NCI-H2227 (cell line): ENCODE measurements around the gene ARHGAP6.

Experiments used
- DNase-seq: peaks from one replicate; lab custom pipeline; 2025; ENCODE audit not compliant: unreplicated experiment; lab: John Stamatoyannopoulos, UW

Gene ARHGAP6

DNA sequence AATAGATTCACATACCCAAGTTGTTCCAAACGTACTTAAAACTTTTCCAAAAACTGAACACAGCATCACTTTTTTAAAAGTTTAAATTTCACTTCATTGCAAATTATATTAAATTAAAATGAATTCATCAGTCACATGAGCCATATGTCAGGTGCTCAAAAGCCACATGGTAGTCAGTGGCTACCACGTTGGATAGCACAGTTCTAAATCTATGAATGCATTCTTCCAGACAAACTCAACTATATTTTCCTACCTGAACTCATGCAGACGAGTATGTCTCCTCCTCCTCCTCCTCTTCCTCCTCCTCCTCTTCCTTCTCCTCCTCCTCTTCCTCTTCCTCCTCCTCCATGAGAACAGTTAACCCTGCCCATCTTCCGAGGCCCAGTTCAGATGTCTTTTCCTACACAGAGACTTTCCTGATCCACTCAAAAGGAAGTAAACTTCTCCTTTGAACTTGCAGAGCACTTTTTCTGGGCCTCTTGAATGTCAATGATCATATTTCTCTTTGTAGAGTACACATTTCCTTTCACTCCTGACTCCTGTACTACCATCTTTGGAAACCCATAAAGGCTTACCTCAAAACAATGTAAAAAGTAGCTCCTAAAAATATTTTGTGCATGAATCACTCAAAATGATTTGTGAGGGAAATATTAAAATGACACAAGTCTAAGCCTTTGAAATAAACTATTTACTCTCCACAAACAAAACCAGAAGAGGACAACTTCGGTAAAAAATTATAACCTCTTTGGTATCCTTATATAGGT lies 199.9 kb downstream of the ARHGAP6 start:
- DNase-seq, result no peak

DNA sequence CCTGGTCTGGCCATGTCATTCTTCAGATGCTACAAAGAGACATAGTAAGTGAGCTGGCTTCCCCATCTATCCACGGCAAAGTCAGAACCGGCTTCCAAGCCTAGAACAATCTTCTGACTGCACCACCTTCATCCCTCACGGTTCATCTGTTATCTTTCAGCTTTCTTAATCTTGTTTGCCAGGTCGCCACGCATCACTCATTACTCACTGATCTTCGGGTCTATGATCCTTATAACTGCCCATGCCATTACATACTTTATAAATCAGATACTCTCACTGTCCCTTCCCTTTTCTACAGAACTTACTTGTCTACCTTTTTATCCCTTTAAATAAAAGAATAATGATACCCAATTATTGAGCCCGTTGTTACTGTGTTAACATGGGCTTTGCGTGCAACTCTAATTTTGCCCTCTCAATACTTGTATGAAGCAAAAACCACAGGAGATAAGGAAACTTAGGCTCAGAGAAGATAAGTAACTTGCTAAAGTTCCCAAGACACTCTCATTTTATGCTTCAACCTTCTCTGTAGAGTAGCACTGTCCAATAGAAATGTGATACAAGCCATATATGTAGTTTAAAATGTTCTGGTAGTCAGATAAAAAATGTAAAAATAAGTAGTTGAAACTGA lies 200.8 kb downstream of the ARHGAP6 start:
- no peak for DNase-seq

DNA sequence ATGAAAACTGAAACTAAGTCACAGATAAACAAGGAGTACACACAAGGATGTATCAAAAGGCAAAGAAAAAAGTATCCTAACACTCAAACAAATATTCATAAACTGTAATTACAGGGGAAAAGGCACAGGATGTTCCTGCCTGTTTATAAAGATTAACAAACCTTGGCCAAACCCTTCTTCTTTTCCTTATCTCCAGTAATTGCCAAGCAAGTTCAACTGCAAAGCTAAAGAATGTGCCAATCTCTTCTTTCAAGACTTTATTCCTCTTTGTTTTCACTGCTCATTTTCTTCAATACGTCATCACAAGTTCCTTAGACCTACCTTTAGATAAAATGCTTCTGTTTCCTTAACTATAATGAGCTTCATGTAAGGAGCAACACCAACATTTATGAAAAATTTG lies 201.3 kb downstream of the ARHGAP6 start:
- DNase-seq, result no peak

DNA sequence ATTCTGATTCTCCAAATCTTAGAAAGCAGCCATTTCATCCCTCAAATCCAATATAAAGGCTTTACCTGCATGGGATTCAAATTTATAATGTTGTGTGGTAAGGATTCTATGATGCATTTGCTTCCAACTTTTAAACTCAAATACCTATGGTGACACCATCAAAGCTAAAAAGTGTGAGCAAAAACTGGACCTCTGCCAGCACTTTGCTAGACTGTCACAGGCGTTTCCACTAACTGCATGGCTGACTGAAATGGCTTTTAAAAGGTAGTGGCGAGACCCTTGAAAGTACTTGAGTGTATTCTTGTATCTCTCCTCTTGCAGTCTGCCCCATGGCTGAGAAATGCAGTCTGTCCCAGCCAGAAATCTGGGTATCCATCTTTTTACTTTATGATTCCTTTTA lies 203.1 kb downstream of the ARHGAP6 start:
- DNase-seq, result no peak

DNA sequence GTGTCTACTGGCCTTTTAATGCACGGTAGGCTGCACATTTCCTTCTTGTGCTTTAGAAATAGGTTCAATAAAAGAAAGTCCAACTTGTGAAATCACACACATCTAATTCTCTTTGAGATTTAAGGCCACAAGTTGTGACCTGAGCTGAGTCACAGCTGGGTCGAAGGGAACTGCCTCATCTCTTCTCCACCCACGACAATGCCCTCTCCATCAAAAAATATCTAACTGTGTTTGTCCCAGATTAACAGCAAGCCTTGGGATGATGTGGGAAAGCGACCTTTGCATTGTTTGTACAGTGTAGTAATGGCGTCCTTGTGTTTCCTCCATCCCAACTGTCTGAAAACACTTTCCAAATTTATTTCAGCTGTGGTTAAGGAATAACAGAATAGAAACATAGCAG lies 203.6 kb downstream of the ARHGAP6 start:
- DNase-seq, result no peak

DNA sequence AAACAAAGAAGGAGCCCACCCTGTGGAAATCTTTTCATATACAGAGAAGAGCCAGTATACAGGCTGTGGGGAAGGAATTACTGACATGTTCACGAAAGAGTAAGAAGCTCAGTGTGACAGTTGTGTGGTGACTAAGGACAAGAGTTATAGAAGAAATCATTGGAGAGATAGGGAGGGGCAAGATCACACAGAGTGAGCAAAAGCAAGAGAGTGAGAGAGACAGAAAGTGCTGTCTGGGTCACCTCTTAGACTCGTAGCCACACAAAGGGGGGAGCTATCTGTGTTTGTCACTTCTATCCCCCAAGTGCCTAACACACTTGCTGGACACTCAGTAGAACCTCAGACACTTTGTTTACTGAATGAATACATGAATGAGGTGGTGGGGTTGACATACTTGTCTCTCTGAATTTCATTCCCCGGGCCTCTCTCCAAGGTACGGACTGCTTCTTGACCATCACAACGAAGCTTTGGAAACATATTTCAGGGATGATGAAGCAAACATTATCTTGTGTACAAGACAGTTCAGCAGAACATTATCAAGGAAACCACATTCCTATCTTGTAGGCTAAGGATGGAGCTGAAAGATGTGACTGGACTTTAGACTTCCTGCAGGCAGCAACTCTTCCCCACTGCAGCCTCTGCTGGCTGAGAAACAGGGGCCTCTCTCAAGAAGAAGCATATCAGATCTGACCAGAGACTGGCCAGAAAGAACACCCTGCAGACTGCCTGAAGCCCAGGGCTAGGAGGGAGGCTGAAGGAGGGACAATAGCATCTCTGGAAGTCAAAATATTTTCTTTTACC lies 204.3 kb downstream of the ARHGAP6 start:
- DNase-seq, result no peak

DNA sequence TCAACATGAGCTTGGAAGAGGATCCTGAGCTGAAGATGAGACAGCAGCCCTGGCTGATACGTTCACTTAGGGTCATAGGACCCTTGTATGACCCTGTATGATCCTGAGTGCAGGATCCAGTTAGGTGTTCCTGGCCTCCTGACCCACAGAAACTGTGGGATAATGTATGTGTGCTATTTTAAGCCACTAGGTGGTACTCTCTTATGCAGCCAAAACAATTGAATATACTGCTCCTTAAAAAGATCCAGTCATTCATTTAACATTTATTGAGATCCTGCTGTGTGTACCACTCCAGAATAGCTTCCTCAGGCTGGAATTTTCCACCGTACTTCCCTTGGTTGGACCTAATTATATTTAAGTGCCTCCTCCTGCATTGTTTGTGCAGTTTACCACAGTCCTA lies 205.4 kb downstream of the ARHGAP6 start:
- DNase-seq, result no peak

DNA sequence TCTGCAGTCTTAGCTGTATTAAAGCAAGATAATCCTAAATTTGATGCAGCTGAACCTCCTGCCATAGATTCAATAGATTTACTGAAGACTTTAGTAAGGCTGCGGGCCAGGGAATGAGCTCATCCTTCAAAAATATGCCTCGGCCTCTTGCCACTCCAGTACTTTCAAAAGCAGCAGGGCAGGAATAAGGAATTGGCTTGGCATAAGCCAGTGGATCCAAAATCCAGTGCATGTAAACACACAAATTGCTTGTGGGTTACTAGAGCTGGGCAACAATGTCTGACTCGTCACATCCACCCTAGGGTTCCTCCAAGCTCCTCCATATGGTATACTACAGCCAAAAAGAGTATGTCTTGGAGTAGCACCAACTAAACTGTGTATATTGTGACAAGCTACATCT lies 207.6 kb downstream of the ARHGAP6 start:
- no peak for DNase-seq

DNA sequence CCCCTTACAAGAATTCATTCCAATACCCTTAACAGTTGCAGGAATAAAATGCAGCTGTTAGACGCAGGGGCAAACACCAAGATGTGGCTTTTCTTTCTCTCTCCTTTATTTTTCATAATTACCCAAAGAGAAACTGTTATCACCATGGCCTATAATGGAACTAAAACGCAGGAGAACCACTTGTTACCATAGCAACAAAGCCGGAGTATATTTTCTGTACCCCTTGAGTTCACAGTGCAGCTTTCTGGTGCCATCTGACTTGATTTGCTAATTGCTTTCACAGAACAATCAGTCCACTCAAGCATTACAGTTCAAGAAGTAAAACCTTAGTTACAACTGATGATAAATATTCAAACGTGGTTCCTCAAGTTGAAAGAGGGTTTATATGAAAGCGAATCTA lies 214.6 kb downstream of the ARHGAP6 start:
- DNase-seq, result peak; percentile 43

DNA sequence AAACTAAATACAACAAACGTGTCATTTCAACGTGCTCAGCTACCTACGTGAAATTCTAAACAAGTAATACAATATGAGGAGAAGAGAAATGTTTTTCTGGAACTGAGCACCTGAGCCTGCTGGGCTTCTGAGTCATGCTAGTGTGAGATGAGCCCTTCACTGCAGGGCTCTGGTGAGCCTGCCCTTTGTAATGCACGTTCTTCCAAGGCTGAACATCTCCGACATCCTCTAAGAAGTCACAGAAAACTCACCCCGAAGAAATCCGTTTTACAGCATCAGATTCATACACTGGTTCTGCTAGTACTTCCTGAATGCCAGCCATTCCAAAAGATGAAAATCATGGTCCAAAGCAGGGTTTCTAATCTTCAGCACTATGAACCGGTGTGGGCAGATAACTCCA lies 215.4 kb downstream of the ARHGAP6 start:
- no peak for DNase-seq

DNA sequence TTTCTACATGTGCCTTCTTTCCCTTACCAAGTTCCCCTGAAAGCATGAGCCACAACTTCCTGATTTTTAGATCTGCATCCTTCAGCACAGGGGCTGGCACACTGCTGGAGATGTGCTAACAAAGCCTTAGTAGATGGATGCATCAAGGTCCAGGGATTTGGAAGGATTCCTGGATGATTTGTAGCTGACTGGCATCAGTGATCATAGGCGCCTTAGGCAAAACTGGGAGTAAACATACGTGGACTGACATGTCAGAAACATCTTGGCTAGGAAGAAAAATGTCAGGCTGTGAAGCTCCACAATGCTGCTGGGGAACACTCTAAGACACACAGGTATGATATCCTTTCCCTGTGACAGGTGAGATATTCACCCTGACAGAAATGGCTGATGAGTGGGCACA lies 216.1 kb downstream of the ARHGAP6 start:
- no peak for DNase-seq

DNA sequence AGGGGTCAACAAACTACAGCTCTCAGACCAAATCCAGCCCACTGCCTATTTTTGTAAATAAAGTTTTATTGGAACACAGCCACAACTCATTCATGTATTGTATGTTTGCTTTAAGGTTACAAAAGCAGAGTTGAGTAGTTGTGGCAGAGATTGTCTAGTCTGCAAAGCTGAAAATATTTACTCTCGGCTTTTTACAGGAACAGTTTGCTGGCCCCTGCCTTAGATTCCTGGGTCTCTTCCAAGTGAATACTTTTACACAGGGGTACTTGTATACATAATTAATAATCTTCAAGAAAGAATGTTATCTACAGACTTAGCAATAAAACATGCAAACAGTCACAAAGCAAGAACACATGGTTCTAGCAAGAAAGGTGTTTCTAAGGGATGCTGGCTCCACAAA lies 218.3 kb downstream of the ARHGAP6 start:
- no peak for DNase-seq

DNA sequence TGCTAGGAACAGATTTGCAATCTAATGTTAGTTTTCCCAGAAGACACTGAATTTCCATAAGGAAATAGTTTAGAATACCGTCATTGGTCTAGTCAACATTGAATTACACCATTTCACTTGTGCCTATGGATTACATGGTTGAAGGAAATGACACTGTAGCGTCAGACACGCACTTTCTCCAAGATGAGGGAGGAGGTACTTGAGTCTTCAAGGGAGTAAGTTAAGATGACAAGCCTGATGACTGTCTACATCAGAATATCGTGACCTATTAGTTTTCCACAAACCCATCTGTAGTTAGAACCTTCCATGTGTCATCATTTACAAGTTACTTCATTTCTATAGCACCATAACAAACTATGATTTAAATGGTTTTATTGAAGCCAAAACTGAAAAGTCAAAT lies 218.8 kb downstream of the ARHGAP6 start:
- DNase-seq, result no peak

DNA sequence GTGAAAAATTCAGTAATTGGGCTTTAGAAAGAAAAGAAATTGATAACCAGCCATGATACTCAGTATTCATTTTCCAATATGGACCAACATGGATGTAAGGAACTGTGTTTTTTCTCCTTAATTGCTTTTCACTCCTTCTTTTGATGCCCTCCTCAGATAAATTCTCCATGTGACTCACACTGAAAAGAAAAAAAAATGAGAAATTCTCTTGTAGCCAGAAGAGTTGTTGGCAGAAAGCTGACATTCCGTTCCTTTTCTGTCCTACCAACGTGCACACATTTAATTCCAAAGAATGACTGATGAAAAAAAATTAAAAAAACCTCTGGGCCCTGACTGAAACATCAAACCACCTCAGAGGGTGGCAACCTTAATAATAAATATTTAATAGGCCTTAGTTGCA lies 219.4 kb downstream of the ARHGAP6 start:
- DNase-seq, result no peak

DNA sequence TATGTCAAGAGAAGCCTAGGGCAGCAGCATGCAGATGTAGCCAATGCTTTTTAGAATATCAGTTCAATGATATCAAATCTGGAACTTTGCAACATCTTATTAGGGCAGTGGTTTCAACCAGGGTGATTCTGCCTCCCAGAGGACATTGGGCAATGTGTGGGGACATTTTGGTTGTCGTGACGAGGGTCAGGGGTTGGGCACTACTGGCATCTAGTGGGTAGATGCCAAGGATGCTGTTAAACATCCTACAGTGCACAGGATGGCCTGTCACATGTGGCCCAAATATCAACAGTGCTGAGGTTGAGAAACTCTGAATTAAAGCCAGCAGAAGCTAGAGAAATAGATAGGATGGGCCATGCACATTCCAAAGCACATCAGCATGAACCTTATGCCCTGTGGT lies 220.2 kb downstream of the ARHGAP6 start:
- no peak for DNase-seq

DNA sequence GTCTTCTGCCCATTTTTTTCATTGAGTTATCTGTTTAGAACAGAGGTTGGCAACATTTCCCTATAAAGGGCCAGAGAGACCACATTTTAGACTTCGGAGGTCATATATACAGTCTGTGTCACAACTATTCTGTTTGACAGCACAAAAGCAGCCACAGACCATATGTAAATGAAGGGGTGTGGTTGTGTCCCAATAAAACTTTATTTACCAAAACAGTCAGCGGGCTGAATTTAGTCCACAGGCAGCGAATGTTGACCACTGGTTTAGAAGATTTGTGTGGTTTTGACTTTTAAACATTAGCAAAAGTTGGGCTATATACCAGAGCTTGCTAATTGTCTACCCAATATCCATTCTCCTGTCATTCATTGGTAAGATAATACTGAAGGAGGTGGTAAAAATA lies 221.7 kb downstream of the ARHGAP6 start:
- no peak for DNase-seq

DNA sequence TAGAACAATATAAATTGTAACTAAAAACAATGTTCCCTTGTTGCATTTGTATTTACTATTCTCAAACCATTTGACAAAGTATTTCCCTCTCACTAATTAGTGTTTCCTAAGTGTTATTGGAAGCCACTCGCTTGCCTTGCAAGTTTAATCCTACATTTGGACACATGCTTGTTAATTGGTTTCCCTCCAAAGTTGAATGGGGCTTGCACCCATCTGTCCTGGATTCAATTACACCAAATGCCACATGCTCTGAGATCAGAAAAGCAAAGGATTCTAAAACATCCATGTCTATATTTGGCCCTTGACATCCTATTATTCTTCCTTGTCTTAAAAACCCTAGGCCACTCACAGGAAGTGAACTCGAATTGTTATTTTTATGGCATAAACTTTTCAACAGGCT lies 225.9 kb downstream of the ARHGAP6 start:
- no peak for DNase-seq

DNA sequence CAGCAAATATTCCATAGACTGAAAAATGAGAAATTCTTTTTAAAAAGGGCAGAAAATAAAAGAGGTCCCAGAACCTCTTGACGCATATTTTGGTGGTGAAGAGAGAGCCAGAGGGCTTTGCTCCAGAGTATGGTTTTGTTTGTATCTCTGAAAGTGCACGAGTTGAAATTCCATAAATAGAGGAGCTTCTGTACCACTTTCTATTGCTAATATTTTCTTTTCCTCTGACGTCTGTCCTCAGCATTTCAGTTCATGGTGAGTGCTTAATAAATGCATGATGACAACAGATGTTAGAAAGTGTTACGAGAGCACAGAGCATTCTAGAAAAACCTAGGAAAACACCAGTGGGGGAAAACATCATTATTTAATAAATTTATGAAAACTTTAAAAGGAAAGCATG lies 227.0 kb downstream of the ARHGAP6 start:
- DNase-seq, result no peak

DNA sequence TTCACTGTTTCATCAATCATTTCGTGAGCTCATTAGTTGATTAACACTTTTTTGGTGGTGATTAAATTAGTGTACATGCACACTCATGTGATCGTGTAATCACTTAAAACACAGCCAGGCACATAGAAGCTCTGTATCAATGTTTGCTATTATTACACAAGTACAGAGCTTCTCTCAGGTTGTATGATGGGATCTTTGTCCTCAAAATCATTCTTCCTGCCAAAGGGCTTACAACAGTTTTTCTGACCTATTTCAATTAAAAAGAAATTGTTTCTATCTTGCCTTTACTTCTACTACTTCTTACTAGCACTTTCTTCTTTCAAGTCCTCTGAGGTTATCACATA lies 227.4 kb downstream of the ARHGAP6 start:
- no peak for DNase-seq

DNA sequence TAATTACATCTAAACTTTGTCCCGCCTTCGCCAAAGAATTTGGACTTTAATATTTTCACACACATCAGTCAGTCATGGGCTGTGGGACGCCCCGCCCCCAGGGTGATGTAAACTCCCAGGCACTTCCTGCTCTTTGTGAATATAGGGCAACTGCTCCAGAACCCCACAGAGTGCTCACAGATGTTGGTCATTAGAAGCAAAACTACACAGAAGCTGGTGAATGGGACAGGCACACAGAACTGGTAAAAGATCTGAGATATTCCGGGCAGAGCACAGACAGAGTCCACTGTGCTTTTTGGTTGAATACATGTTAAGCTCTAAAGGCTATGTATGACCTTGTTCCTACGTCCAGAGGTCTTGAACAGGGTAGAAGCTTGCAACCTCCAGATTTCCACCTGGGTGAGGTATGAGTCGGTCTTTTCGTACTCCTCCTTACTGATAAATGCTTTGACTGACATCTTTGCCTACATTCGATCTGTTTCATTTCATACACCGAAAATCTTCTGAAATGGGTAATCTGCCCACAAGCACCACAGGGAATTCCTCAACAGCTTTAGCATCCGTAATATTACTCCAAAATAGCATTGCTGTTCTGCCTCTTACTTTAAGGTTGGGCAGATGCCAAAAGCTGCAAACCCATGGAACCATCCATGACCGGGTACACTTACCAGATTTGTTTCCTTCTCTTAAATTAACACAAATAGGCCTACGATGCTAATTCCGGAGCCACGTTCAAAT lies 227.9 kb downstream of the ARHGAP6 start:
- DNase-seq, result no peak

DNA sequence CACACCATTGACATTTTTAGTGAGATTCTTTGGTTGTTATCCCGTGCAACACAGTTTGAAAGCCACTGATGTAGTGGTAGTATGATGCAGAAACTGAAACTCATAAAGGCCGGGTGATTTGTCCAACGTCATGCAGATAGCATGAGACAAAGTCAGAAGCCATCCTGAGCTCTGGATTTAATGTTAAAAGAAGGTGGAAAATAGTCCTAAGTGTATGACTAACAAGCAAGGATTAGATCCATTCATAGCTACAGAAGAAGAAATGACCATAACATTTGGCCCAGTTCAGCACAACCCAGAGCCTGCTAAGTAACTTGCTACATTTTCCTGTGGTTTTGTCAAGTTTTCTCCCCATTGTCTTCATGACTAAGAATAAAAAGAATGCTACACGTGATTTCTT lies 230.2 kb downstream of the ARHGAP6 start:
- DNase-seq, result no peak

DNA sequence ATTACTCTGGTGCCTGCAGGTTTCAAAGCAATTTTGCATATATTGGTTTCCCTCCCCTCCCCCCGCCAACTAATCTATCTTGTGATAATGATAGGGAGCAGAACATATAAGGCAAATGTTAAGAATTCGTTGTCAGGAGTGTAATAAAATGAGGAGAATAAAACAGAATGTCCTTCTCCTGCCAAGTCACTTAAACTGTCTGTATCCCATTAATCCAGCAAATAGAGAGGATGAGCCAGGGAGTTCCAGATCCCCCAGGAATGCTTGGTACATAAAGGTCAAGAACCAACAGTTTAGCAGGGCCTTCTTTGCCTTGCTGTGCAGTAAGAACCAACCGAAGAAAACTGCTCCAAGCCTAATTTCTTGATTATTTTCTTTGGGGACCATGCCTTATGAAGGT lies 231.1 kb downstream of the ARHGAP6 start:
- no peak for DNase-seq
